Retina (tissue), 1 donor: ENCODE results near the gene CCDC134.
A peak's percentile ranks its signal among the peaks of the same experiment; 100 is the strongest.

Experiments used
- DNase-seq: peaks from one replicate; pipeline ENCODE4 v3.0.0-alpha.2; 2016

The CCDC134 gene

DNA sequence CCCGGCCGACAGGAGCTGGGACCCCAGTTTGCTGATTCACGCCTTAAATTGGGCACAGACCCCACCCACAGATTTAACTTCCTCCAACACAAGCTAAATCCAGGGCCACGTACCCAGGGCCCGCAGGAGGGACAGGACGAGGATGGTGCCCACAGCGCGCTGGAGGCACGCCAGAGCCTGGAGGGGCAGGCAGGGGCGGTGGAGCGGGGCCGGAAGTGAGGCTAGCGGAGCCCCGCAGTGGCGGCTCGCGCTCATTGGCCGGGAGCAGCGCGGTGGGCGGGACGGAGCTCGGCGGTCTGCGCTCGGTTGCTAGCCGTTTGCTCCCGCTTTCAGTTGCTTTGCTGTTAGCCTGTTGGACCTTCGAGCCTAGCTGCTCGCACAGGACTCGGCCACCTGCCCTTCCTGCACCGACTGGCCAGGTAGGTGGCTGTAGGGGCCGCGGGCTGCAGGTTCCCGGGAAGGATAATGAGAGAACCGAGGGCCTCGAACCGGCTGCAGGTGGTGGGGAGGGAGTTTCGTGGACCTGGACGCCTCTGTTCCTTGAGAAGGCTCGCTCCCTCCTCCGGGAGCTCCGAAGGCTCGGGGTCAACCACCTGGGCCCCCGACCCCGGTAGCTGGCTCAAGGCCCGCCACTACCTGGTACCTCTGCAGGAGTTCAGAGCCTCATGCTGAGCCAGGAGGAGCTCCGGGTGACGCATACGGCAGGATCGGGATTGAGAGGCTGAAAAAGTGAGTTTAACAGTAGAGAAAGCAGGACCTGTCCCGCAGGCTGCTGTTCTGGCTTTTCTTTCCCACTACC lies at the start of gene CCDC134:
Gene CCDC134 (plus strand): TSS at position 332 of the 799 bp plus-strand sequence. CDS start 8,212 bp downstream, outside the sequence.
- peak; percentile 95 for DNase-seq

GRCh38 chr22:41752011-41752970 lies 48.2 kb upstream of the CCDC134 start:
- DNase-seq: no peak

DNA sequence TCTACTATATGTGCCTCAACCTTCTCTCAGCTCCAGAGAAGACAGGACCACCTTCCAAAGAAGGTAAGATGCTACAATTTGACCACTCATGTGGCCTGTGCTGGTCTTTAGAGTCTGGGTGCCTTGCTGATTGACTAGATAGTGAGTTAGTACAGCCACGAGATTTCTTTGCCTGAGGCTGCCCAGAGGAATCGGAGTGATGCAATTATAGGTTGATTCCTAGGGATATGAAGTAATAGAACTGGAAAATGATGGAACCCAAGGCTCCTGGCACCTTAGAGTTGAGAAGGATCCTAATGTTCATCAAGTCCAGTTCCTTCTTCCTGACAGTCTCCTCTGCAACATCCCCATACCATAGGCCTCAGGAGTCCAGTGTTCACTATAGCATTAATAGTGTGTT lies 46.5 kb upstream of the CCDC134 start:
- DNase-seq: no peak

GRCh38 chr22:41757502-41757901 lies 43.0 kb upstream of the CCDC134 start:
- DNase-seq: no peak

GRCh38 chr22:41758231-41758630 lies 42.2 kb upstream of the CCDC134 start:
- no peak for DNase-seq

GRCh38 chr22:41762980-41763779 lies 37.3 kb upstream of the CCDC134 start:
- peak; percentile 36 for DNase-seq

DNA sequence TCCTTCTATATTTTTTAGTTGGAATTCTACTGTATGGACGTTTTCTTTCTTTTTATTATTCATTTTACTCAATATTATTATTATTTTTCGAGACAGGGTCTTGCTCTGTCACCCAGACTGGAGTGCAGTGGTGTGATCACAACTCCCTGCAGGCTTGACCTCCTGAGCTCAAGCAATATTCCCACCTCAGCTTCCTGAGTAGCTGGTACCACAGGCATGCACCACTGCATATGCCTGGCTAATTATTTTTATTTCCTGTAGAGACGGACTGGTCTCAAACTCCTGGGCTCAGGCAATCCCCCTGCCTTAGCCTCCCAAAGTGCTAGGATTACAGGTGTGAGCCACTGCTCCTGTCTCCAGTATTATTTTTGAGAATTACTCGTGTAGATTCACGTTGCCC lies 34.0 kb upstream of the CCDC134 start:
- DNase-seq: no peak

DNA sequence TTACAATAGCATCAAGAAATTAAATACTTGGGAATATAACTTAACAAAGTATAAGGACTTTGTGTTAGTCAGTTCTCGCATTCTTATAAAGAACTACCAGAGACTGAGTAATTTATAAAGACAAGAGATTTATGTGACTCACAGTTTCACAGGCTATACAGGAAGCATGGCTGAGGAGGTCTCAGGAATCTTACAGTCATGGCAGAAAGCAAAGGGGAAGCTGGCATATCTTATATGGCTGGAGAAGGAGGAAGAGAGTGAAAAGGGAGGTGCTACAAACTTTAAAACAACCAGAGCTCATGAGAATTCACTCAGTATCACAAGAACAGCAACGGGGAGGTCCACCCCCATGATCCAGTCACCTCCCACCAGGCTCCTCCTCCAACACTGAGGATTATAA lies 32.0 kb upstream of the CCDC134 start:
- DNase-seq: no peak

DNA sequence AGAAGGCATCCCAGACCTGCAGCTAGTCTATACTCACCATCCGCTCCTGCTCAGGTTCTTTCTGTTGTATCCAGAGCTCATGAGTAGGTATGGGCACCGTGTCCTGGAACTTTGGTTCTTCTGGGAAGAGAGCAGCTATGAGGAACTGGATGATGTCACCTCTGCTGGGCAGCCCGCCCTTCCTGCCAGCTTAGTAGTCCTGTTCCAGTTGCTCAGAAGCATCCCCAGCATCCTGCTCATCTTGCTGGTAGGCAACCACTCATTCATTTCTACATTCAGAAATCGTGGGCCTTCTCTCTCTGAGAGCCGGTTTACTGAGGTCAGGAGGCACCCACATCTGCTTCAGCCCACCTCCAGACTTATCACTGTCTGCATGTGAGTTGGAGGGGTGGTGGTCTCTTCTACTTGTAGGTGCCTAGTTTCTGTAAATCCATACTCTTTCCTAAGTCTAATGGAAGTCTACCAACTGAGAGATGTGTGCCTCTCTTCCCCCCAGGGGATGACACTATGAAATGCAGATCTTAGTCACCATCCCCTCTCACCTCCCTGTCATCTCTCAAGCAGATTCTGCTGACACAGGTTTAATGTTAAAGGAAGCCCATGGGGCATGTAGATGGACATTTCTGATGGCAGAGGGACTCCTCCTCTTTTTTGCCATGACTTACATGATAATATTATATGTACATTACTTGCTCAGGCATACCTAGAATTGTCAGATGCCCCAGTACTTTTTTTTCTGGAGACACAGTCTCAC lies 29.6 kb upstream of the CCDC134 start:
- DNase-seq: no peak

DNA sequence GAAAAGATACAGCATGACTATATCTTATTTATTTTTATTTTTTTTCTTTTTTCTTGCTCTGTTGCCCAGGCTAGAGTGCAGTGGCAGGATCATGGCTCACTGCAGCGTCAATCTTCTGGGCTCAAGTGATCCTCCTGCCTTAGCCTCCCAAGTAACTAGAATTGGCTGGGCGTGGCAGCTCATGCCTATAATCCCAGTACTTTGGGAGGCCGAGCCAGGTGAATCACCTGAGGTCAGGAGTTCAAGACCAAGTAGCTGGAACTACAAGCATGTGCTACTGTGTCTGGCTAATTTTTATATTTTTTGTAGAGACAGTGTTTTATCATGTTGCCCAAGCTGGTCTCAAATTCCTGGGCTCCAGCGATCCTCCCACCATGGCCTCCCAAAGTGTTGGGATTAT lies 28.3 kb upstream of the CCDC134 start:
- no peak for DNase-seq

- no peak for DNase-seq
Measured at GRCh38 chr22:41772645-41773044, 27.8 kb upstream of the CCDC134 start.

DNA sequence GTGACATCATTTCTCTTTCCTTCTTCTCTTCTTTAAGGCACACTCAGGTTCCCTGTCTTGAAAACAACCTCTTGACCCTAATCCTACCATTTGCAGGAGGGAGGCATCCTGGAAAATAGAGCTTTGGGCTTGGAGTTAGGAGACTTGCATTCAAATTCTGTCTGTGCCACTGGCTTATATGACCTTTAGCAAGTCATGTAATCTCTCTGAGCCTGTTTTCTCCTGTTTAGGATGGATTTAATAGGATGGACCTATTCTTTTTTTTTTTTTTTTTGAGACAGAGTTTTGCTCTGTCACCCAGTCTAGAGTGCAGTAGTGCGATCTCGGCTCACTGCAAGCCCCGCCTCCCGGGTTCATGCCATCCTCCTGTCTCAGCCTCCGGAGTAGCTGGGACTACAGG lies 25.1 kb upstream of the CCDC134 start:
- no peak for DNase-seq

DNA sequence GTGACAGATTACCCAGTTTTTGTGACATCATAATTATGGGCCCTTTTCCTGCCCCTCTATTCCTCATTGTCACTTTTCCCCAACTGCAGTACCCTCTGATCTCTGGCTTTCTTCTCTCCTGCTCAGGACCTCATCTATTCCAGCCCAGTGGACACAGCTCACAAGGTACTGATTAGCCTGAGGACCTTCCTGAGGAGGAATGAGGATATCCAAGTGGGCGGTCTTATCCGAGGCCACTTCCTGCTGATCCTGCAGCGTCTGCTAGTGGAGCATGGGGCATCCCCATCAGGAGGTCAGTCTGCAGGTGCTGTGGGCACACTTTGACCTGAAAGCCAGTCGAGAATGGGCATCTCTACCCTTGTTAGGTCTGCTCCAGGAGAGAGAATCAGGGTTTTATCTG lies 24.5 kb upstream of the CCDC134 start:
- no peak for DNase-seq

DNA sequence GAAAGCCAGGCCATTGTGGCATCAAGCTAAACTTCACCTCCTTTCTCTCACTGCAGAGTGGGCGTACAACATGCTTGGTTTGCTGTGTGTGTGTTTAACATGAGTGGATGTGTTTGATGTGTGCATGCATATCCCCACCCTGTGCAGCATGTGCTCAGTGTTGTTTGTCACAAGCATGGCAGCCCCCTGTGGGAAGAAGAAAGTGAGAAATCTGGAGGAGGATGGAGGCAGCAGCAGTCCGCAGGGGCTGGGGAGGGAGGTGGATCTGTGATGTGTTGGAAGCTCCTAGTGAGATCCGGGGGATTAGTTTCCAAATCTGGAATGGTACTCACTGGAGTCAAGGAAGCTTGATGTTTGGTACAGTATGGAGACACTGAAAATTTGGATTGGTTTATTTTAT lies 24.1 kb upstream of the CCDC134 start:
- no peak for DNase-seq

GRCh38 chr22:41777749-41778425 lies 22.6 kb upstream of the CCDC134 start:
- no peak for DNase-seq

- DNase-seq: no peak
Measured at GRCh38 chr22:41779929-41780505, 20.5 kb upstream of the CCDC134 start.

DNA sequence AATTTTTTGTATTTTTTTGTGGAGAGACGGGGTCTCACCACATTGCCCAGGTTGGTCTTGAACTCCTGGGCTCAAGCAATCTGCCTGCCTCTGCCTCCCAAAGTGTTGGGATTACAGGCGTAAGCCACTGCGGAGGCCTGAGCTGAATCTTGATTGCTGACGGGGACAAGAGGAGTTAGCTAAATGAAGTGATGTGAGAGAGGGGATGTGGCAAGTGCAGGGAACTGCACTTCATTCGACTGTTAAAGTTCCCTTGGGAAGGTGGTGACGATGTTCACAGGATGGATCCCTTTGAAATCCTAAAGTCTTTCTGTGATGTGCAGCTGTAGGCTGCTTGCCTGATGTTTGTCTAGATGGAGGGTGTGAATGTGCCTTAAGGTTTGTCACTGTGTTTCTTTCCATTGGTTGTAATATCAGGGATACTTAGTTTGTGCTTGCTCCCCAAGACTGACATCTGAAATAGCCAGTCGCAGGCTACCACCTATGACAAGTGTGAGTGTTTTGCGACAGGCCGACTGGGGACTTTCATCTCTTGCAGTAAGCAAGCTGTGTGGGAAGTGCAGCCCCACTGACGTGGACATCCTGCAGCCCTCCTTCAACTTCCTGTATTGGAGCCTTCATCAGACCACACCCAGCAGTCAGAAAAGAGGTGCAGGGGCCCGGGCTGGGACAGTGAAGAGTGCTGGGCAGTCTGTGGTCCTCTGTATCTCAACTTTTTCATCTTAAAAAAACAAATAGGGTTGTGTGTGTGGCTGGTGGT lies 19.6 kb upstream of the CCDC134 start:
- peak; percentile 58 for DNase-seq

GRCh38 chr22:41781507-41781906 lies 19.0 kb upstream of the CCDC134 start:
- DNase-seq: no peak

GRCh38 chr22:41782316-41782715 lies 18.2 kb upstream of the CCDC134 start:
- DNase-seq: no peak

- DNase-seq: no peak
Measured at GRCh38 chr22:41782751-41783150, 17.7 kb upstream of the CCDC134 start.
